Measurements from ENCODE around the gene KLHL6.
"Not testable (repeated sequence)": the region's sequence is repeated elsewhere in the genome, so short reads cannot be mapped to it uniquely, and the experiment has no call there.

KLHL6 gene

DNA sequence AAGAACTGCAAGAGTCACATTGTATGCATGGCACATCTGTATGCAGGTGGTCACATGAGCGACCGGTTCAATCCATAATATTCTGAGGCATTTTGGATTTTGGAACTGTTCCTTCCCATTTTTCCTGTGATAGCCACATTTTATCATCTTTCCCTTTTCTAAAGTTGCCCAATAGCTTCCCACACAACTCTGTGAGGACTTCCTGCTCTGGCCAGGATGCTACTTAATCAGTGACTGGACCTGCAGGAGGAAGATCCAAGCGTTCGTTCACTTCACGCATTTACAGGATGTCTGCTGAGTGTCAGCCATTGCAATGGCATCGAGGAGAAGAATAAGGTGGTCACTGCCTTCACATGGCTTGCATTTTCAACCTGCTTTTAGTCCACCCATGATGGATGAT is 9.8 kb downstream of the KLHL6 start:
- Mint-ChIP-seq H3K9me3 (no peaks in the 10 kb centered on the region), H3K4me3 (no peak overlapping the region), H3K36me3 (peaks cover 46% of the 10 kb centered on the region), H3K27ac (no peak overlapping the region), H3K4me1 (peaks cover 54% of the 10 kb centered on the region)
- no peak for ATAC-seq
- DNase-seq (ENCODE audit: low spot score in 2 of 2) = no peak

GRCh38 chr3:183542355-183542754 is 13.2 kb downstream of the KLHL6 start:
- peaks cover 57% of the 10 kb centered on the region for H3K4me1 Mint-ChIP-seq
- peak overlapping the region; percentile 36 for H3K4me3 Mint-ChIP-seq
- H3K36me3 Mint-ChIP-seq = peaks cover 39% of the 10 kb centered on the region

GRCh38 chr3:183541738-183542137 is 13.8 kb downstream of the KLHL6 start:
- Mint-ChIP-seq H3K9me3 (no peaks in the 10 kb centered on the region), H3K4me1 (peaks cover 62% of the 10 kb centered on the region), H3K27ac (peak overlapping the region; percentile 63), H3K36me3 (peaks cover 33% of the 10 kb centered on the region), H3K4me3 (peak overlapping the region; percentile 36)
- ATAC-seq (peak; percentile 31), DNase-seq (ENCODE audit: low spot score in 2 of 2) (no peak)

More at GRCh38 chr3:183542355-183542754, 13.2 kb downstream of the KLHL6 start:
- Mint-ChIP-seq H3K9me3 (no peaks in the 10 kb centered on the region), H3K27ac (peak overlapping the region; percentile 63)
- DNase-seq (ENCODE audit: low spot score in 2 of 2) (no peak), ATAC-seq (no peak)

DNA sequence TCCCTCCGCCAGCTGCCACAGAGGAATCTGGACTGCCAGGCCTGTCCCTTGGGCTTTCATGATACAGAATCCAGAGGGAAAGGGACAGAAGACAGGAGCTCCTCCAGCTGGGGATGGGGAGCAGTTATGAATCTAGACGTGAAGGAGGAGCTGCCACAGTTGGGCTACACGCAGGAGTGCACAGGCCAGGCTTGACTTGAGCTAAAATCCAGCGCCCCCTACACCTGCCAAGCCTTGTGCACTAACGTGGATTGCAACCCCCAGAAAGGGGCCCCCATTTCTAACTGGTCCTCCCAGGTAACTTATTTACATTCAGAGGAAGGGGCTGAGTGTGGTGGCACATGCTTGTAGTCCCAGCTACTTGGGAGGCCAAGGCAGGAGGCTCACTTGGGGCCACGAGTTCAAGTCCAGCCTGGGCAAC is 14.3 kb downstream of the KLHL6 start:
- peaks cover 66% of the 10 kb centered on the region for H3K4me1 Mint-ChIP-seq
- H3K36me3 Mint-ChIP-seq = peaks cover 28% of the 10 kb centered on the region
- DNase-seq (ENCODE audit: low spot score in 2 of 2) (no peak), ATAC-seq (no peak)
- no peaks in the 10 kb centered on the region for H3K9me3 Mint-ChIP-seq
- peak overlapping the region; percentile 63 for H3K27ac Mint-ChIP-seq
- peak overlapping the region; percentile 36 for H3K4me3 Mint-ChIP-seq

GRCh38 chr3:183540501-183541234 is 14.8 kb downstream of the KLHL6 start:
- Mint-ChIP-seq H3K27ac (peak overlapping the region; percentile 63), H3K4me3 (peak overlapping the region; percentile 36), H3K36me3 (peaks cover 23% of the 10 kb centered on the region), H3K9me3 (no peaks in the 10 kb centered on the region), H3K4me1 (peaks cover 68% of the 10 kb centered on the region)
- ATAC-seq (peak; percentile 43), DNase-seq (ENCODE audit: low spot score in 2 of 2) (no peak)

DNA sequence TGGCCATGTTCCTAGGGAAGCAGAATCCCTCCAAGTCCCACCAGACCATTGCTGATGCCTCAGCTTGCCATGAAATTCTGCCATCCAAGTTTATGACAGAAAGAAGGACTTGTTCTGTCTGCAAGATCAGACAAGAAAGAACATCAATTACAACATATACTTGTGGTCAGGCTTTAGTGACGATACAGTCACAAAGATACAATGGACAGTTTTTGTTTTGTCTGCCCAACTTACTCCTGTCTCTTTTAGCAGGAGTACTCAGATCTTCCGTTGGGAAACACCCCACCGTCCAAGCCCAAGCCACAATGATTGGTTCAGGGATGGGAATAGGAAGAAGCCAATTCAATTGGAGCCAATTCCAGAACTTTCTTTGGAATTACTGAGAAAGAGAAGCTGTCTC is 15.7 kb downstream of the KLHL6 start:
- H3K4me1 Mint-ChIP-seq = peaks cover 67% of the 10 kb centered on the region
- peaks cover 17% of the 10 kb centered on the region for H3K36me3 Mint-ChIP-seq
- DNase-seq (ENCODE audit: low spot score in 2 of 2) (no peak), ATAC-seq (no peak)
- H3K4me3 Mint-ChIP-seq = no peak overlapping the region
- no peaks in the 10 kb centered on the region for H3K9me3 Mint-ChIP-seq
- H3K27ac Mint-ChIP-seq = no peak overlapping the region

- ATAC-seq = no peak
- Mint-ChIP-seq H3K27ac (no peak overlapping the region), H3K4me3 (no peak overlapping the region), H3K36me3 (peaks cover 17% of the 10 kb centered on the region), H3K4me1 (peaks cover 69% of the 10 kb centered on the region), H3K9me3 (no peaks in the 10 kb centered on the region)
- DNase-seq (ENCODE audit: low spot score in 2 of 2) = no peak
Measured at GRCh38 chr3:183538486-183538885, 17.0 kb downstream of the KLHL6 start.

DNA sequence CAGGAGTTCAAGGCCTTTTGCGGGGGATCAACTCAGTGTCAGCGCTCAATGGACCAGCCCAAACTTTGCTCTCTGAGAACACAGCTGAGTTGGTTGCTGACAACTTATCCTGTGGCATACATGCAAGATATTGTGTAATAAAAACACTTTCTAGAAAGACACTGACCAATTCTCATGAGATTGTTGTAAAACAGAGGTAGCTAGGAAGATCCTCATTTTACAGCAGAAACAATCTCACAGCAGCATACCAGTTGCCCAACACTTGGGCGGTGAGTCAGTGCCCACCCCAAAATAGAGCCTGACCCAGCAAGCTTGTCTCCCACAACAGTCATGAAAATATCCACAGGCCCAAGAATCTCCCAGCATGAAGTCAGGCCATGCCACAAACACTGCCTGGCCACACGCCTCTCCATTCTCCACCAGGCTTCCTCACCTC is 18.2 kb downstream of the KLHL6 start:
- Mint-ChIP-seq H3K9me3 (no peaks in the 10 kb centered on the region), H3K27ac (no peak overlapping the region), H3K4me1 (peaks cover 71% of the 10 kb centered on the region), H3K4me3 (no peak overlapping the region), H3K36me3 (peaks cover 17% of the 10 kb centered on the region)
- no peak for DNase-seq (ENCODE audit: low spot score in 2 of 2)
- ATAC-seq = no peak

- no peak for DNase-seq (ENCODE audit: low spot score in 2 of 2)
- peaks cover 63% of the 10 kb centered on the region for H3K4me1 Mint-ChIP-seq
- no peak overlapping the region for H3K4me3 Mint-ChIP-seq
- peaks cover 23% of the 10 kb centered on the region for H3K36me3 Mint-ChIP-seq
- ATAC-seq = peak; percentile 31
- H3K27ac Mint-ChIP-seq = no peak overlapping the region
- no peaks in the 10 kb centered on the region for H3K9me3 Mint-ChIP-seq
Measured at GRCh38 chr3:183536238-183536880, 19.1 kb downstream of the KLHL6 start.

- H3K9me3 Mint-ChIP-seq = no peaks in the 10 kb centered on the region
- peak overlapping the region; percentile 45 for H3K4me3 Mint-ChIP-seq
- H3K27ac Mint-ChIP-seq = no peak overlapping the region
- ATAC-seq = no peak
- DNase-seq (ENCODE audit: low spot score in 2 of 2) = no peak
- H3K36me3 Mint-ChIP-seq = peaks cover 22% of the 10 kb centered on the region
- peaks cover 58% of the 10 kb centered on the region for H3K4me1 Mint-ChIP-seq
Measured at GRCh38 chr3:183534249-183534648, 21.3 kb downstream of the KLHL6 start.

DNA sequence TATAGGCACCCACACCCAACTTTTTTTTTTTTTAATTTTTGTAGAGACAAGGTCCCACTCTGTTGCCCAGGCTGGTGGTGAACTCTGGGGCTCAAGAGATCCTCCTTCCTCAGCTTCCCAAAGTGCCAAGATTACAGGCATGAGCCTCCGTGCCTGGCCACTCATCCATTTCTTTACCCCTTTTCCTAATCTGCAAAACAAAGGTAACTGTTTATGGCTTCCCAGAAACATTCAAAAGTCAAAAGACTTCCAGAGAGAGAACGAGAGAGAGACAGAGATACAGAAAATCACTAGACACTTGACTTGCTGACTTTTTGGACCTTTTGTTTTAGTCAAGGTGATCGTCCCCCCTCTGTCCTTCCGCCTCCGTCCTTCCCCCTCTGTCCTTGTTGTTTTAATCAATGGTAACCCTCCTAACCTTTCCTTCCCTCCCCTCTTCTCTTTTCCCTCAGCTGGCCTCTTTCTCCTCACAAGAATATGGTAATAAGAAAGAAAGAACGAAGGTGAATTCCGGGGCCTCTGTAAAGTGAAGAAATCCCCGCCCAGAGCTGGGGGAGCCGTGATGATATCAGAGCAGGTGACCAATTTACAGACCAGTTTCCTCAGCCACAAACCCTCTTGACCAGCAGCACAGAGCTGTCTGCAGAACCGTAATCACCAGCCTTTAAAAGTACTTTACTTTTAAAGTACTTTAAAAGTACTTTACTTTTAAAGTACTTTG is 21.9 kb downstream of the KLHL6 start:
- H3K4me3 Mint-ChIP-seq = peak overlapping the region; percentile 45
- ATAC-seq (peak; percentile 82), DNase-seq (ENCODE audit: low spot score in 2 of 2) (no peak)
- peaks cover 62% of the 10 kb centered on the region for H3K4me1 Mint-ChIP-seq
- peaks cover 3% of the 10 kb centered on the region for H3K9me3 Mint-ChIP-seq
- peaks cover 23% of the 10 kb centered on the region for H3K36me3 Mint-ChIP-seq
- H3K27ac Mint-ChIP-seq = peak overlapping the region; percentile 79

DNA sequence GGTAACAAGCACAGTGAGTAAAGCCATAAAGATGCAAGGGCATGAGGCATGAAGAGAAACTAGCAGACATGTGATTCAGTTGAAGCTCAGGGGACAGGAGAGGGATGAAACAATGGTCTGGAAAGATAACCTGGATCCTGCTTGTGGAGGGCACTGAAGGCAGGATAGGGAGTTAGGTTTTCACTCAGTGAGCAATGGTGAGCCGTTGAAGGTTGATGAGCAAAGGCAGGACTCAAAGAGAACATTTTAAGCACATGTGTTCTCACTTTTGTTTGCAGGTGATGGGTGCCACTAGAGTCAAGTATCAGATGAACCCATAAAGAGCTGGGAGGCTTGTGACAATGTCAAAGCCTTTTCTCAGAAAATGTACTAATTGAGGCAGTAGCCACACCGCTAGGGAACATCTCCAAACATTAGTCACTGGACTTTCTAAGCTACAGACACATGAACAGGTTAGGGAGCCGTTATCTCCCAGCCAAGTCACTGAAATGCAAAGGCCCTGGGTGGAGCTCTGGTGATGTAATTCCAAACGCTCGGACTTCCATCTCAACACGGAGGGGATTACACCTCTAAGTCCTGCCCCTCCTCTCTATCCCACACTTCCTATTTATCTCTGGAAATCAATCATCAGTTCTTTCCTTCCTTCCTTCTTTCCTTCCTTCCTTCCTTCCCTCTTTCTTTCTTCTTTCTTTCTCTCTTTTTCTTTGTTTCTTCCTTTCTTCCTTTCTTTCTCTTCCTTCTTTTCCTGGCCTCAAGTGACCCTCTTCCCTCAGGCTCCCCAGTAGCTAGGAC is 22.7 kb downstream of the KLHL6 start:
- DNase-seq (ENCODE audit: low spot score in 2 of 2) = no peak

DNA sequence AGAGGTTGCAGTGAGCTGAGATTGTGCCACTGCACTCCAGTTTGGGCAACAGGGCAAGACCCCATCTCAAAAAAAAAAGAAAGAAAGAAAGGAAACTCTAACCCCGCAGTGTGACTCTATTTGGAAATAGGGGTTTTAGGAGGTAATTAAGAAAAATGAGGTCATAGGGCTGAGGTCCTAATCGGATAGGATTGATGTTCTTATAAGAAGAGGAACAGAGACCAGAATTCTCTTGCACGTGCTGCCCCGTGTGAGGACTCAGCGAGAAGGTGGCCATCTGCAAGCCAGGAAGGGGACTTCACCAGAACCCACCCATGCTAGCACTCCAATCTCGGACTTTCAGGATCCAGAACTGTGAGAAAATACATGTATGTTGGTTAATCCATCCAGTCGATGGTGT is 25.8 kb downstream of the KLHL6 start:
- Mint-ChIP-seq H3K4me1 (peaks cover 65% of the 10 kb centered on the region), H3K36me3 (peaks cover 61% of the 10 kb centered on the region), H3K4me3 (no peak overlapping the region), H3K27ac (no peak overlapping the region), H3K9me3 (peaks cover 3% of the 10 kb centered on the region)
- no peak for DNase-seq (ENCODE audit: low spot score in 2 of 2)
- ATAC-seq = no peak

More for the DNA sequence above, 22.7 kb downstream of the KLHL6 start:
- Mint-ChIP-seq H3K36me3 (peaks cover 30% of the 10 kb centered on the region), H3K27ac (peak overlapping the region; percentile 79), H3K4me3 (peak overlapping the region; percentile 45), H3K4me1 (peaks cover 62% of the 10 kb centered on the region), H3K9me3 (peaks cover 3% of the 10 kb centered on the region)
- peak; percentile 66 for ATAC-seq

- DNase-seq (ENCODE audit: low spot score in 2 of 2) (no peak), ATAC-seq (no peak)
- H3K9me3 Mint-ChIP-seq = peaks cover 3% of the 10 kb centered on the region
- H3K27ac Mint-ChIP-seq = no peak overlapping the region
- H3K4me3 Mint-ChIP-seq = no peak overlapping the region
- peaks cover 63% of the 10 kb centered on the region for H3K4me1 Mint-ChIP-seq
- peaks cover 67% of the 10 kb centered on the region for H3K36me3 Mint-ChIP-seq
Measured at GRCh38 chr3:183529185-183529584, 26.3 kb downstream of the KLHL6 start.

DNA sequence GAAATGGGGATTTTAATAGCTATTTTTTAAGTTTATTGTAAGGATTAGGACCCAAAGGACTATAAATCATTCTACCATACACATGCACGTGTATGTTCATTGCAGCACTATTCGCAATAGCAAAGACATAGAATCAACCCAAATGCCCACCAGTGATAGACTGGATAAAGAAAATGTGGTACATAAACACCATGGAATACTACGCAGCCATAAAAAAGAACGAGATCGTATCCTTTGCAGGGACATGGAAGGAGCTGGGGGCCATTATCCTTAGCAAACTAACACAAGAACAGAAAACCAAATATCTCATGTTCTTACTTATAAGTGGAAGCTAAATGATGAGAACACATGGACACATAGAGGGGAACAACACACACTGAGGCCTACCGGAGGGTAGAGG is 26.7 kb downstream of the KLHL6 start:
- not testable (repeated sequence) for H3K9me3 Mint-ChIP-seq; H3K4me3 Mint-ChIP-seq; ATAC-seq; DNase-seq (ENCODE audit: low spot score in 2 of 2)
- peaks cover 59% of the 10 kb centered on the region for H3K4me1 Mint-ChIP-seq
- peaks cover 71% of the 10 kb centered on the region for H3K36me3 Mint-ChIP-seq
- H3K27ac Mint-ChIP-seq = peak overlapping the region; percentile 63

All from stimulated activated effector memory CD8-positive, alpha-beta T cell treated with anti-CD3 and anti-CD28 coated beads, Interleukin-12 subunit alpha, Interleukin-12 subunit beta, amount 100 ng/mL, for 72 hours (primary cell).